ENCODE measurements around the gene TMC1.

The TMC1 gene

DNA sequence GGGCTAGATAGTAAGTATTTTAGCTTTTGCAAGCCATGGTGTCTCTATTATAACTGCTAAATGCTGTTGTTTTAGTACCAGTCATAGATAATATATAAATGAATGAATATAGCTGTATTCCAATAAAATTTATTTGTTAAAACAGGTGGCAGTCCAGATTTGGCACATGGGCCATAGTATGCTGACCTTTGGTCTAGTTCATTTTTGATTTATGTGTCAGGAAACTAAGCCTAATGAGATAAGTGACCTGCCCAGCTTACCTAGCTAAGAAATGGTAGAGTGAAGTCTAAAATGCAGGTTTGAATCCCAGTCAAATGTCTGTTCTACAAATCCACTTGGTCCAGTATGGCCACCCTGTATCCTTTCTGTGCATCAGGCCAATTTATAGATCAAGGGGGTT is 292.1 kb downstream of the TMC1 start:
- no peak for DNase-seq
- no peak overlapping the region for H3K4me3 ChIP-seq (ENCODE audit: insufficient read depth, low read depth, low read length, poor library complexity, severe bottlenecking)
- no peaks in the 10 kb centered on the region for H3K4me1 ChIP-seq (ENCODE audit: control insufficient read depth, insufficient read depth, low read length, poor library complexity, severe bottlenecking)
- H3K27me3 ChIP-seq (replicated peaks; ENCODE audit: control insufficient read depth, insufficient read depth, low read length, poor library complexity, severe bottlenecking), result no peaks in the 10 kb centered on the region
- no peaks in the 10 kb centered on the region for H3K9me3 ChIP-seq (ENCODE audit: control insufficient read depth, low read length)
- H3K27ac ChIP-seq (ENCODE audit: insufficient read depth, low read length, poor library complexity, severe bottlenecking), result no peak overlapping the region
- H3K36me3 ChIP-seq (ENCODE audit: control insufficient read depth, insufficient read depth, low read length), result no peaks in the 10 kb centered on the region

DNA sequence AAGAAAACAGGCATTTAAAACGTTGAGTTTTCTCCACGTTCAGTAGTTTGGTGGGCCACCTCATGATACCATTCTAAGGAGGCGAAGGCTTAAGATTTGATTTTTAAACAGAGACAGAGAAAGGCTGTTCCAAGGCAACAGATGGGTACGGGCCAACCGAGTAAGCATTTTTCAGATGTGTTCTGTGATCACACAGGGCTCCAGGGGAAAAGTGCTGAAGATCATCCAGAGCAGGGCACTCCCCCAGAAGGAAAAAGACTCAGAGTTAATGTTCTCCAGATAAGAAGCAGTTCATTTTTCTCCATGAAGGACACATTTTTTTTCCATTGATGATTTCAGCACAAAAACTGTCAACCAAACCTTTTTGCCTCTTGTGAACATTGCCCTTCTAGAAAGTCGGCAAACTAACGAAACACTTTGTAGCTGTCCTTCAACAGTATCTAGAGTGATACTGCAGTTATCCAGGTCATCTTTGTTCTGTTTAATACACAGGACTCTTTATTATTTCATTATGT is 292.7 kb downstream of the TMC1 start:
- Histone ChIP-seq H3K36me3 (ENCODE audit: control insufficient read depth, insufficient read depth, low read length) (no peaks in the 10 kb centered on the region), H3K4me3 (ENCODE audit: insufficient read depth, low read depth, low read length, poor library complexity, severe bottlenecking) (no peak overlapping the region), H3K9me3 (ENCODE audit: control insufficient read depth, low read length) (no peaks in the 10 kb centered on the region), H3K27me3 (replicated peaks; ENCODE audit: control insufficient read depth, insufficient read depth, low read length, poor library complexity, severe bottlenecking) (no peaks in the 10 kb centered on the region), H3K4me1 (ENCODE audit: control insufficient read depth, insufficient read depth, low read length, poor library complexity, severe bottlenecking) (no peaks in the 10 kb centered on the region), H3K27ac (ENCODE audit: insufficient read depth, low read length, poor library complexity, severe bottlenecking) (no peak overlapping the region)
- no peak for DNase-seq

DNA sequence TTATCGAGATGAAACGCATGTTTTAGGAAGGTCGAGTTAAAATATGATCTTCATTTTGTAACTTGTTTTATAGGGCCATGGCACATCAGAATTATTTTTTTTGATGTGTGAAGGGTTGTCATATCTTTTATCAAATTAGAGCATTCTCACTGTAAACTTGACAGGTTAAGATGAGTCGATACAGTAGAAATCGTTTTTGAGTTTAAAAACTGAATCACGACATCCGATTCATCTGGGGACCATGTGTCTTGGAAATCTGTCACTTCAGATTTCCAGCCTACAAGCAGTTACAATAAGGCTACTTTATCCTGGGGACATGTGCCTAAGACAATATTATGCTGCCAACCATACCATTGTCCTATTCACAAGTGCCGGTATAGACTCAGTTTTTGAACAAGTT is 295.3 kb downstream of the TMC1 start:
- no peak for DNase-seq
- no peak overlapping the region for H3K4me3 ChIP-seq (ENCODE audit: insufficient read depth, low read depth, low read length, poor library complexity, severe bottlenecking)
- H3K9me3 ChIP-seq (ENCODE audit: control insufficient read depth, low read length), result no peaks in the 10 kb centered on the region

DNA sequence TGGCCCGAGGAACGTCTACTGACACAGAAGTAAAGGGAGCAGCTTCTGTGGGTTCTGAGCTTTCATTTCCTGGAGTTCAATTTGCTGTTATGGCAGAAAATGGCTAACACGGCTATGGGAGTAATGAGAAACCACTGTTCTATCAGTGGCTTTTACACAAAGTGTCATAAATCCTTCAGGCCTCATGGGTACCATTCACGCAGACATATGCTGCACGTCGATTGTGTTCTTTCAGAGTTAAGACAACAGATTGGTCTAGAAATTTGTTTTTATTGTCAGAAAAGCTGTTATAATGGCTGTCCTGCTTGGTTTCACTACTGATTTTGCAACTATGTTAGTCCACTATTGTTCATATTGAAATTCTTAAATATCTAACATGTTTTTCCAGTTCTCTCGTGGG is 296.0 kb downstream of the TMC1 start:
- H3K36me3 ChIP-seq (ENCODE audit: control insufficient read depth, insufficient read depth, low read length), result no peaks in the 10 kb centered on the region
- H3K27me3 ChIP-seq (replicated peaks; ENCODE audit: control insufficient read depth, insufficient read depth, low read length, poor library complexity, severe bottlenecking), result no peaks in the 10 kb centered on the region
- no peaks in the 10 kb centered on the region for H3K4me1 ChIP-seq (ENCODE audit: control insufficient read depth, insufficient read depth, low read length, poor library complexity, severe bottlenecking)
- no peak overlapping the region for H3K4me3 ChIP-seq (ENCODE audit: insufficient read depth, low read depth, low read length, poor library complexity, severe bottlenecking)
- no peak overlapping the region for H3K27ac ChIP-seq (ENCODE audit: insufficient read depth, low read length, poor library complexity, severe bottlenecking)
- no peak for DNase-seq
- H3K9me3 ChIP-seq (ENCODE audit: control insufficient read depth, low read length), result no peaks in the 10 kb centered on the region

More for the DNA sequence above, 295.3 kb downstream of the TMC1 start:
- H3K27ac ChIP-seq (ENCODE audit: insufficient read depth, low read length, poor library complexity, severe bottlenecking), result no peak overlapping the region
- no peaks in the 10 kb centered on the region for H3K4me1 ChIP-seq (ENCODE audit: control insufficient read depth, insufficient read depth, low read length, poor library complexity, severe bottlenecking)
- H3K27me3 ChIP-seq (replicated peaks; ENCODE audit: control insufficient read depth, insufficient read depth, low read length, poor library complexity, severe bottlenecking), result no peaks in the 10 kb centered on the region
- H3K36me3 ChIP-seq (ENCODE audit: control insufficient read depth, insufficient read depth, low read length), result no peaks in the 10 kb centered on the region

DNA sequence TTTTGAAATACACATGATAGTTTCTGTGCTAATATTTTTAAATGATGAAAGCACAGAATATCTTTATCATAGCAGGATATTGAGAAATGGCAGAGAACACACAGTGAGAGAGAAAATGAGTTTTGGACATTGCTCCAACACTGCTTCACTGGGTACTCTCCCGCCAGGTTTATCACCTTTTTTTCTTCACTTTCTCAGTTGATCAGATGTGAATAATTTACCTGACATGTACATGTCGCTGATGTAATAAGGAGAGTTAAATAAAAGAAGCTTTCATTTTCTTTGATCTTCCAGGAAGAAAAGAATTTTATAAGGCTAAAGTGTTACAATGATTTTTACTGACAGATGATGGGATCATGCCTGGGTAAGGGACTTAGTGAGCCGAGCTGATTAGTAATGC is 297.0 kb downstream of the TMC1 start:
- Histone ChIP-seq H3K27me3 (replicated peaks; ENCODE audit: control insufficient read depth, insufficient read depth, low read length, poor library complexity, severe bottlenecking) (no peaks in the 10 kb centered on the region), H3K4me3 (ENCODE audit: insufficient read depth, low read depth, low read length, poor library complexity, severe bottlenecking) (no peak overlapping the region), H3K27ac (ENCODE audit: insufficient read depth, low read length, poor library complexity, severe bottlenecking) (no peak overlapping the region), H3K36me3 (ENCODE audit: control insufficient read depth, insufficient read depth, low read length) (no peaks in the 10 kb centered on the region), H3K4me1 (ENCODE audit: control insufficient read depth, insufficient read depth, low read length, poor library complexity, severe bottlenecking) (no peaks in the 10 kb centered on the region), H3K9me3 (ENCODE audit: control insufficient read depth, low read length) (no peaks in the 10 kb centered on the region)
- no peak for DNase-seq

DNA sequence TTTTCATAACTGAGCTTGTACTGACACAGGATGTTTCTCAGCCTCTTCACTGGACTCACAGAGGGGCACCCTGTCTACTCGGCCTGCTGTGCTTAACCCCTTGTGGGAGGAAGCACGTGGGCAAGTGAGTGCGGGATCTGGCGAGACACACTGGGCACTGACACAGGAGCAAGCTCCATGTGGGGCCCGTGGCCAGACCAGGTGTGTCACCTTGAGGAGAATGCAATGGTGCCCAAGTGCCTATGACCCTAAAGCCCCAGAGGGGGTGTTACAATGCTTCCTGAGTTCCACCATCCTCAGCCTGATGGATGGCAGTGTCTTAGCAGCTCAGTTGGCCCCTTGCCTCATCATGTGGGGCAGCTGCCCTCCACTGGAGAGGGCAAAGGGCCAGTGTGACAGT is 302.6 kb downstream of the TMC1 start:
- Histone ChIP-seq H3K36me3 (ENCODE audit: control insufficient read depth, insufficient read depth, low read length) (no peaks in the 10 kb centered on the region), H3K4me3 (ENCODE audit: insufficient read depth, low read depth, low read length, poor library complexity, severe bottlenecking) (no peak overlapping the region), H3K9me3 (ENCODE audit: control insufficient read depth, low read length) (no peaks in the 10 kb centered on the region), H3K27me3 (replicated peaks; ENCODE audit: control insufficient read depth, insufficient read depth, low read length, poor library complexity, severe bottlenecking) (no peaks in the 10 kb centered on the region), H3K4me1 (ENCODE audit: control insufficient read depth, insufficient read depth, low read length, poor library complexity, severe bottlenecking) (no peaks in the 10 kb centered on the region), H3K27ac (ENCODE audit: insufficient read depth, low read length, poor library complexity, severe bottlenecking) (no peak overlapping the region)
- no peak for DNase-seq

DNA sequence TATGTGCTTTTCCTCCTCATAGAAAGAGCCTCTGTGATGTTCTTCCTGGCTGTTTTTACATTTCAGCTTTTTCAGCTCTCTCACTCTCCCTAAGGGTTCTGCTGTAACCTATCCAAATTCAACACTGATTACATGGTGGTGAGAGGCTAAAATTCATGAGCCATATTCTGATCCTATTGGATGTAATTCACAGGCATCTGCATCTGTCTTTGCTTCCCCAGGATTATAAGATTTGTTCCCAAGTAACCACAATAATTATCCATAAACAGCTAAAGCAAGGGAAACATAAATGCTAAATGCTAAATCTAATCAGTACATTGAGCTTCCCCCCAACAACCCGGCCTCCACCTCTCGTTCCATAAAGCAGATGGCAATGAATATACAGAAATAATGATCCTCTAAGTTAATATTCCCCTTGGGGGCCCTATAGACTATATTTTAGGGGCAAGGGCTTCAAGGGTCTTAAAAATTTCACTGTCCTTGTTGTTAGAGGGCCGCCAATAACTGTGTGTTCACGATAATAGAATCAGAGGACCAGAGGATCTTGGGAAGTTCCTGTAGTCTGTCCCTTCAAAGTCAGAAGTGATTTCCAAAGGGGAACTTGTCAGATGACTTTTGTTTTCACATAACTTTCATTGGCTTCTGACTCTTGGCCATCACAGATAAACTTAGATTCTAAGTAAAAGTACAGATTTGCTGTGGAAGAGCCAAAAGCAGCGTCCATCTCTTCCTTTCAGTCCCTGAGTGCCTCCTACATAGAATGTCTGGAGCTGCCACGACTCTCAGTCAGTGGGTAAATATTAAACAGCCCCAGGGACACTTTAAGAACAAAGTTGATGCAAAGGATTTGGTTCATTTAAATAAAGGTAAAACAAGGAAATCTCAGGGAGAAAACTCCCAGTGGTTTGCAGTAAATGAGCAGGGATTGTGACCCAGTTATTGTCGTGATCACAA is 305.9 kb downstream of the TMC1 start:
- DNase-seq, result no peak
- no peak overlapping the region for H3K27ac ChIP-seq (ENCODE audit: insufficient read depth, low read length, poor library complexity, severe bottlenecking)

DNA sequence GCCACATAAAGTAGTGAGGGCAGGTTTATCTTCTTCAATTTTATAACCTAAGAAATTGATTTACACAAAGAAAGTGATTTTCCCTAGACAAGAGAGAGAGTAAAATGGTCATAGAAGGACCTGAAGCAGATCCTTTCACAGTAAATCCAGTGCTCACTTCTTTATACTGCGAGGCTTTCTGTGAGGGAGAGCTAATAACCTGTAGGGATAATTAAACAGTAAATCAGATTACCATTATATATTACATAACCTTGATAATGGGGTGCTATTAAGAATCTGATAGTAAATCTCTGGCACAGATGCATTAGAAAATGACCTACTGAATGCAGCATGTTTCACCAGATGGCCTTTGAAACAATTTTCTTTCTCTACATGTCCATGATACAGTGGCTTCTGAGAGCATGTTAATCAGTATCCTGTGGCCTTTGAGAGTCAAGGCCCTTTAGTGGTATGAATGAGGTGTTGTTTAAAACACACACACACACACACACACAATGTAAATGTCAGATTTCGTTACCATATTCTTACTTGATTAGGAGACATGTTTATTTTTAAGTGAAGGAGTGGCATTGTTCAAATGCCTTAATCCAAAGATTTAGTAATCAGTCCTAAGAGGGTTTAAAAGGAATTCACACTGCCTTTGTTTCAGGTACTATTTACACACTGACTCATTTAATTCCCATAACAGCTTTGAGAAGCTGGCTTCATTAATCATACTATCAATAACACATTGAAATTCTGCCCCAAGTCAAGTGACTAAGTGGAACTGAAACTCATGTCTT is 306.7 kb downstream of the TMC1 start:
- Histone ChIP-seq H3K27me3 (replicated peaks; ENCODE audit: control insufficient read depth, insufficient read depth, low read length, poor library complexity, severe bottlenecking) (no peaks in the 10 kb centered on the region), H3K36me3 (ENCODE audit: control insufficient read depth, insufficient read depth, low read length) (no peaks in the 10 kb centered on the region), H3K4me1 (ENCODE audit: control insufficient read depth, insufficient read depth, low read length, poor library complexity, severe bottlenecking) (no peaks in the 10 kb centered on the region), H3K9me3 (ENCODE audit: control insufficient read depth, low read length) (no peaks in the 10 kb centered on the region), H3K27ac (ENCODE audit: insufficient read depth, low read length, poor library complexity, severe bottlenecking) (no peak overlapping the region), H3K4me3 (ENCODE audit: insufficient read depth, low read depth, low read length, poor library complexity, severe bottlenecking) (no peak overlapping the region)
- no peak for DNase-seq

More for the DNA sequence above, 305.9 kb downstream of the TMC1 start:
- Histone ChIP-seq H3K9me3 (ENCODE audit: control insufficient read depth, low read length) (no peaks in the 10 kb centered on the region), H3K4me1 (ENCODE audit: control insufficient read depth, insufficient read depth, low read length, poor library complexity, severe bottlenecking) (no peaks in the 10 kb centered on the region), H3K4me3 (ENCODE audit: insufficient read depth, low read depth, low read length, poor library complexity, severe bottlenecking) (no peak overlapping the region), H3K27me3 (replicated peaks; ENCODE audit: control insufficient read depth, insufficient read depth, low read length, poor library complexity, severe bottlenecking) (no peaks in the 10 kb centered on the region), H3K36me3 (ENCODE audit: control insufficient read depth, insufficient read depth, low read length) (no peaks in the 10 kb centered on the region)

DNA sequence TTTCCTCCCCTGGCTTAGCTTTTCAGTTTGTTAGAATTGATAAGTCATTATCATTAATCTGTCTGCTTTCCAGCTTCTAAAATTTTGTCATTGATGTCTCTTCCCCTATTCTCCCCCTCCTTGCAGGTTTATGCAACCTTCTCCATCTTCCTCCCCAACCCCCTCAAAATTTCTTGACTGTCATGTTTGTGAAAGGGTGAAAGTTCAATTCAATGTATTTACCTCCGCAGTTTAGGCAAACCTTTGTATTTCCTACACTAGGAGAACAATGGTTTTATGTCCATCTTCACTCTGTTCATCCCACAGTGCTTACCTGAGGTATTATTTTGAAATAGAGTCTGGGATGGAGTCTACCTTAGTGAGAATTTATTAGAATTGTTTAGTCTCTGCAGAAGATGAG is 313.6 kb downstream of the TMC1 start:
- no peaks in the 10 kb centered on the region for H3K36me3 ChIP-seq (ENCODE audit: control insufficient read depth, insufficient read depth, low read length)
- DNase-seq, result no peak

DNA sequence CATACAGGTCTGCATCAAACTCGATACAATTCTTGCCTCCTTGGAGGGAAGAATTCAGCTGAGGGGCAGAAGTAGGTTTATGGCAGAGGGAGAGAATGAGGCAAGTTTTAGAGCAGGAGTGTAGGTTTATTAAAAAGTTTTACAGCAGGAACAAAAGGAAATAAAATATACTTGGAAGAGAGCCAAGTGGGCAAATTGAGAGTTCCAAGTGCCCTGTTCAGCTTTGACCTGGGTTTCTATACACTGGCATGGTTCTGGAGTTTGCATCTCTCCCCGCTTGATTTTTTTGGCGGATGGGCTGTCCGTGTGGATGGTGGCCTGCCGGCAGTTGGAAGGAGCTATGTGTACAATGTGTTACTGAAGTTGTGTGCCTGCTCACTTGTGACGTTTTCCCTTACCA is 315.4 kb downstream of the TMC1 start:
- H3K36me3 ChIP-seq (ENCODE audit: control insufficient read depth, insufficient read depth, low read length), result no peaks in the 10 kb centered on the region
- no peaks in the 10 kb centered on the region for H3K4me1 ChIP-seq (ENCODE audit: control insufficient read depth, insufficient read depth, low read length, poor library complexity, severe bottlenecking)
- no peak overlapping the region for H3K27ac ChIP-seq (ENCODE audit: insufficient read depth, low read length, poor library complexity, severe bottlenecking)
- no peak for DNase-seq
- no peaks in the 10 kb centered on the region for H3K9me3 ChIP-seq (ENCODE audit: control insufficient read depth, low read length)
- H3K27me3 ChIP-seq (replicated peaks; ENCODE audit: control insufficient read depth, insufficient read depth, low read length, poor library complexity, severe bottlenecking), result no peaks in the 10 kb centered on the region
- H3K4me3 ChIP-seq (ENCODE audit: insufficient read depth, low read depth, low read length, poor library complexity, severe bottlenecking), result no peak overlapping the region

More for the DNA sequence above, 313.6 kb downstream of the TMC1 start:
- no peaks in the 10 kb centered on the region for H3K4me1 ChIP-seq (ENCODE audit: control insufficient read depth, insufficient read depth, low read length, poor library complexity, severe bottlenecking)
- no peaks in the 10 kb centered on the region for H3K9me3 ChIP-seq (ENCODE audit: control insufficient read depth, low read length)
- no peaks in the 10 kb centered on the region for H3K27me3 ChIP-seq (replicated peaks; ENCODE audit: control insufficient read depth, insufficient read depth, low read length, poor library complexity, severe bottlenecking)
- no peak overlapping the region for H3K4me3 ChIP-seq (ENCODE audit: insufficient read depth, low read depth, low read length, poor library complexity, severe bottlenecking)
- no peak overlapping the region for H3K27ac ChIP-seq (ENCODE audit: insufficient read depth, low read length, poor library complexity, severe bottlenecking)

All from effector memory CD4-positive, alpha-beta T cell (primary cell).